ENCODE measurements around the gene DDIT4L.
"Not testable (repeated sequence)": the region's sequence is repeated elsewhere in the genome, so short reads cannot be mapped to it uniquely, and the experiment has no call there.

Gene DDIT4L

DNA sequence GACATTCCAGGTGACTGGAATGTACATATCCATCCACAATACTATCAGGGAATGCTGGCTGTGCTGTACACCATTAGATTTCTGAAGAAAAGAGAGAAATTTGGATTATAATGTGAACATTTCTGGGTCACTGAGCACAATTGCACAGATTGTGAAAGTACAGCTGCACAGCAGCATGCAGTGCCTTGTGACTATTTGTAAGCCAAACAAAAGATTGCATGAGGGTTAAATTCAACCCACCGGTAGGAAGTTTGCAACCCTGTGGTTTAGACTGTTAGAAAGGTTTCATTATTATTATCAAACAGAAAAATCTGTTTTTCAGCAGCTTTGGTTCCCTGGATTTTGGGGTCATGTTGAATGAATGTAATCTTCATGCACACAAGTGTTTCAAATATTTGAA, 24.5 kb downstream of the DDIT4L start:
- no peak for DNase-seq

DNA sequence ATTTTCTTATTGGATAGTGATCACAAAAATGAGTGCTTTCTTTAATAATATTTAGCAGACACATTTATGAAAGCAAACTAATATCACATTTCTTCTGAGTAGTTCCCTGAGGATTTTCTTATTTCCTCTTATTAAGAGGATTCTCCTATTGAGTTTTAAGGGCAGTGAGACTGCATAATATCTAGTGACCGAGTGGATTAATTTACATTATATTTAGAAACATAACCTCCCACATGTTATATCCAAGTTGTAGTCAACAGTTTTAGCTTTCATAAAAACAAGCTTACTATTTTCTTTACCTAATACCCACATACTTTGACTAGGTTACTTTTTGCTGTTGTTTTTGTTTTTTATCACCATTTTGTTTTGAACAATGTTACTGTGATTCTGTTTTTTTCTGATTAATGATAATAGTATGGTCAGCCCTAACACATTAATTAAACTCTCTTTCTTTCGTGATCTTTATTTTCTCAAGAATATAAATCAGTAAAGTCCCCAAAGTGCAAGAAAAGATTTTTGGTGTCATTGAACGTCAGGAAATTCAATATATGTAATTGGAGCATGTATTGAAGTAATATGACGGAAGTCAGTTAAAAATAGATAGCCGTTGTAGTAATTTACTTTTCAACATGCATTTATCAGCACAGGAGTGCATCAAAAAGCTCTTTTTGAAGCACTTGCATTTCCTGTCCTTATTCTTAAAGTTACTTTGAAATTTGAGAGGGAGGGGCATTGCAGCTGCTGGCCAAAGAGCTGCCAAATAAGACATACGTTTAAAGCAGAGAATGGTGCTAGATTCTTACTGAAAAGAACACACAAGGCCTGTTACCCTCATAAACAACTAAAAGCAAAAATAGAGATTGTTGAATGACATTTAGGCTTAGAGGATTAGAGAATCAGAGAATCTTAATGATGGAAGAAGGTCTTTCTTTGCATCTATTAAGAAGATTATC, 25.2 kb downstream of the DDIT4L start:
- no peak for DNase-seq

GRCh38 chr4:100162027-100162685, 28.1 kb downstream of the DDIT4L start:
- no peak for DNase-seq

DNA sequence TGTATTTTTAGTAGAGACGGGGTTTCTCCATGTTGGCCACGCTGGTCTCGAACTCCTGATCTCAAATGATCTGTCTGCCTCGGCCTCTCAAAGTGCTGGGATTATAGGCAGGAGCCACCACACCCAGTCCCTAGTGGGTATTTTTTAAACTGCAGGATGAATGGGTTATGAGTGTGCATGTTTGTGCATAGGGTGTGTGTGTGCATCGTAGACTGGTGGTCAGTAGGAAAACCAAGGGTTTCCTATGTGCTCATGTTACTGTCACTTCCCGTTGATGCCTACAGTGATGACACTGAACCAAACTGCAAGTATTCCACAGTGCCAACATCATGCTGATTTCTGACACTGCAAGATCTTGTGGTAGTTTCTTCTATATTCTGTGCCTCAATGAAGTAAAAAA, 41.1 kb downstream of the DDIT4L start:
- no peak for DNase-seq

GRCh38 chr4:100147684-100148083, 42.6 kb downstream of the DDIT4L start:
- DNase-seq = no peak

DNA sequence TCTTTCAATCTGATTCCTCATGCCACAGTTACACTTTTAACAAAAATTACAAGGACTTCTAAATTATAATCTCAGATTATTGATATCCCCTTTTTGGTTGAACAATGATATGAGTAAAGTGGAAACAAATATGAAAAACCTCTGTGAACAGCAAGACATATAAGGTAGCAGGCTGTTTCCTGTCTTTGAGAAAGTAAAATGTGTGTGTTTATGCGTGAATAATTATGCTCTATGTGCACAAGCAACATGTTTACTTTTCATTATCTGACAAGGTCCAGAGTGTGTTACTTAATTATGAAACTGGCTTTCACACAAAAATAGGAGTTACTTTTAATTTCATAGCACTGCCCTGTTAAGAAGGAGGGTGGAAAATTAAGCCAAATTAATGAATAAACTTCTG, 43.1 kb downstream of the DDIT4L start:
- DNase-seq = no peak

GRCh38 chr4:100146756-100147155, 43.5 kb downstream of the DDIT4L start:
- no peak for DNase-seq

GRCh38 chr4:100137320-100137719, 52.9 kb downstream of the DDIT4L start:
- DNase-seq = not testable (repeated sequence)
